GM20431 (cell line): ENCODE measurements around the gene RCOR1.
"Not testable (repeated sequence)": the region's sequence is repeated elsewhere in the genome, so short reads cannot be mapped to it uniquely, and the experiment has no call there.

Experiments used
- in situ Hi-C: fragments of 300-500 bp; cut with MseI, MboI; formaldehyde crosslinking; loops from one replicate; pipeline ENCODE4 v1.15.0; 2020; ENCODE audit warnings: low sequenced_read_pairs; ENCODE audit not compliant: unreplicated experiment

Gene RCOR1

GRCh38 chr14:102590667-102591099 is 1.8 kb upstream of the RCOR1 start:
- in situ Hi-C loops = no loop called here

DNA sequence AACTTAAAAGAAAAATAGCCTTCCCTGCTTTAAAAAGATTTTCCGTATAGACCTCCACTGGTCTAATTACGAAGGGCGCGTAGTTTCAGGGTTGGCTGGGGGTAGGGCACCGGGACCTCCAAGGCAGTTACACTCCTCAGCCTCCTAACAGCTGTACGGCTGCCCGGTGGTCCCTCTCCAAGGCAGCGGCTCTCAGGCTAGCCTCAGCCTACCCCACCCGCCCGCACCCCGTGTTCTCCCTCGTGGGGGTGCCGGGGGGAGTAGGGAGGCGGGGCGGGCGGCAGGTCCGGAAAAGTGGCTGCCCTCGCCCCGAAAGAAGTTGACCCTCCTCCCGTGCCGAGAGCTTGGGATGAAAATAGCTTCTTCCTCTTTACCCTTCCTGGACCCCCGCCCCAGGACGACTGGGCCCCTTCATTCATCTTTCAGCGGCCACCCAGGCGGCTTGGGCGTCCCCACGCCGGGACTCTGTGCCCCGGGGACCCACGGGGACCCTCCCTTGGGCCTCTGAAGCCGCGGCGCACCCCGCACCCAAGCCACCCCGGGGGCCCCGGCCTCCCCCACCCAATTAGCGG is 991 bp upstream of the RCOR1 start:
- in situ Hi-C loops = no loop called here

GRCh38 chr14:102592763-102593060 is 263 bp downstream of the RCOR1 start:
- in situ Hi-C loops = no loop called here

DNA sequence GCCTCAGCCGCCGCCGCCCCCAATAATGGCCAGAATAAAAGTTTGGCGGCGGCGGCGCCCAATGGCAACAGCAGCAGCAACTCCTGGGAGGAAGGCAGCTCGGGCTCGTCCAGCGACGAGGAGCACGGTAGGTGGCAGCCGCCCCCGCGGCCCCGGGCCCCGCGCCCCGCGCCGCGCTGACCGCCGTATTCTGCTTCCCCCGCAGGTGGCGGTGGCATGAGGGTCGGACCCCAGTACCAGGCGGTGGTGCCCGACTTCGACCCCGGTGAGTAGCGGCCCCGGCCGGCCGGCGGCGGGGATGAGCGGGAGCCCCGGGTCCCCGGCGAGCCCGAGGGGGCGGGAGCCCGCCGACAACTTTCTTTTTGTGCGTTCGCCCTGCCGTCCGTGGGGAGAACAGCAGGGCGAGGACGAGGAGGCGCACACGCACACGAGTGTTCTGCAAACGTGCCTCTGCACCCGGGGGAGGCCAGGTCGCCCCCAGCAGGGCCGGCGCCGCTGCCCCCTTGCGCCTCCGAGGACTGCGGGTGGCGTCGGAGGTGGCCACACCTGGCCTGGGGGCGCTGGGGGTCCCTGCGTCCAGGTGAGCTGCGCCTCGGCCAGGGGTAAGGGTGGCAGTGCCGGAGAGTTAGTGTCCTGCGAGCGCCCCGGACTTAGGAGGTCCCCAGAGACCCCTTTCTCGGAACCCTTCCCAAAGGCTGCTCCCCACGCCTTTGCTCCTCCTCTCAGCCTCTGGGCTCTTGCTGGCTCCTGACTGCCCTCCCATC is 794 bp downstream of the RCOR1 start:
- in situ Hi-C loops = no loop called here

DNA sequence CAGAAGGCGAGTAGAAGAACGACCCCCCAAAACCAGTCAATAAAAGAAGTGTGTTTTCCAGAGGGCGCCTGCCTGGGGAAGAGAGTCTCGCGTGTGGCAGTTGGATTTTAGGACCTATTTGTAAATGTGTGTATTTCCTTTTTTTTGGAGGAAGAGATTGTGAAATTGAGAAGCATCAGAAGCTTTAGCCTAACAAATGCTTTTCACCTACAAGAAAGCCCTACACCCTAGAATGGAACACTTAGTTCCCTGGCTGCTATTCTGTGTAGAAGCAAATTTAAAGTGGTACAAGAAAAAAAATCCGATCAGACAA is 1.3 kb downstream of the RCOR1 start:
- in situ Hi-C loops = no loop called here

DNA sequence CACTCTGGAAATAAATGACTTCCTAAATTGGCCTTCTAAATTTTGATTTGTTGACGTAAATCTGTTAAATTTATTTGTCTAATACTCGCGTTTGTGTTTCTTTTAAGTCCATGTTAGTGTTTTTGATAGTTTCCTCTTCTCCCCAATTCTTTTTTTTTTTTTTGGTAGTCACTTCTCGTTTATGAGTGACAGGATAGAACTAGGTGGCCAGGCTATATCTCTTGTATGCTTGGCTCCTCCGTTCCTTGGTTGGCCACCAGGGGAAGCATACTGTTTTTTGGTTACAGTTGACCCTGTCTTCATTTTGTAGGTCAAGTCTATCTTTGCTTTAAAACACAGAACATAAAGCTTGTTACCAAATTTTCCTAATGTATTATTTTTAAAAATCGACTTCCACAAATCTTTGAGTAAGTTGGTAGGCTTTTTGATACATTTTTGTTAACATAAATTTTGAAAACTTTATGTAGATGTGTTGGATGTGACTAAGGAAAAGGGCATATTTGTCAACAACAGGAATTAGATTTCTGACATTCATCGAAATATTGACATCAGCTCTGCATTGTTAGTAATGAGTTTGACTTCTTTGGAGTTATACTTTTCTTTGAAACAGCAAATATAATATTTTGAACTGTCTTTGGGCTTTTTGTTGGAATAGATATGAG is 2.2 kb downstream of the RCOR1 start:
- in situ Hi-C loops = no loop called here

DNA sequence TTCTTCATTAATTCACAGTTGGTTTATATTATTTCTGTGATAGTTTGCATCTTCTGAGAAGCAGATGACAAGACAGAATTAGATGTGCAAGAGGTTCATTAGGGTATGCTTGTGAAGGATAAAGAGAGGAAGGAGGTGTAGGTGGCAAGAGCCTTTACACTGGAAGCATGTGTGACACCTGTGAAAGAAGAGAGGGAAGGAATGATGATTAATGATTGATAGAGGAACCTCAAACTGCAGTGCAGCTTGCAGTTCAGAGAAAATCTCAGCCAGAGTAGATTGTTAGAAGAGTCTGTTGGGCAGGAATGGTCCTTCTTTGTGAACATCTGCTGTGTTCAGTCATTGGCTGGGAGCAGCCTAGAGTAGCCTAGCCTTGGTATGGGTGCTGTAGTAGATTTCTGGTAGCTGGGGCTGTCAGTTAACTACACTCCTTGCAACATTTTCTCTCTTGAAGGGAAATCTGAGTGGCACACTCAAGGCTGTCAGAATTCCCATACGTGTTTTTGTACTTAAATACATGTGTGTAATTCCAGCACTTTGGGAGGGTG is 9.0 kb downstream of the RCOR1 start:
- in situ Hi-C loops = no loop called here

DNA sequence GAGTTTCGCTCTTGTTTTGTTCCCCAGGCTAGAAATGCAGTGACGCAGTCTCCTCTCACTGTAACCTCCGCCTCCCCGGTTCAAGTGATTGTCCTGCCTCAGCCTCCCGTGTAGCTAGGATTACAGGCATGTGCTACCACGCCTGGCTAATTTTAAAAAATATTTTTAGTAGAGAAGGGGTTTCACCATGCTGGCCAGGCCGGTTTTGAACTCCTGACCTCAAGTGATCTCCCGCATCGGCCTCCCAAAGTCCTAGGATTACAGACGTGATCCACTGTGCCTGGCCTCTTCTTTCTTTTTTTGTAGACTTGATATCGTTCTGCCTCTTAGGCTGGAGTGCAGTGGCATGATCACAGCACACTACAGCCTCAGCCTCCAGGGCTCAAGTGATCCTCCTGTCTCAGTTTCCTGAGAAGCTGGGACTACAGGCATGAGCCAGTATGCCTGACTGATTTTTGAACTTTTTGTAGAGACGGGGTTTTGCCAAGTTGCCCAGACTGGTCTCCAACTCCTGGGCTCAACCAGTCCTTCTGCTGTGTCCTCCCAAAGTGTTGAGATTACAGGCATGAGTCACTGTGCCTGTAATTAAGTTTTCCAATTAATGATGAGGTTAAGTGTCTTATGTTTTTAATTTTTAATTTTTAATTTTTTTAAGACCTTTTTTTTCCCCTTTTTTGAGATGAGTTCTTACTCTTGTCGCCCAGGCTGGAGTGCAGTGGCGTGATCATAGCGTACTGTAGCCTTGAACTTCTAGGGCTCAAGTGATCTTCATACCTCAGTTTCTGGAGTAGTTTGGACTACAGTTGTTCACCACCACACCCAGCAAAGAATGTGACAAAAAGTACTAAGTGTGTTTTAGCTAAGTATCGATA is 10.2 kb downstream of the RCOR1 start:
- in situ Hi-C loops = no loop called here

- in situ Hi-C loops = no loop called here
These were observed 11.0 kb downstream of the RCOR1 start for GRCh38 chr14:102603293-102603907.

GRCh38 chr14:102604183-102604582 is 11.7 kb downstream of the RCOR1 start:
- in situ Hi-C loops = no loop called here

GRCh38 chr14:102605029-102605428 is 12.6 kb downstream of the RCOR1 start:
- in situ Hi-C loops = no loop called here

DNA sequence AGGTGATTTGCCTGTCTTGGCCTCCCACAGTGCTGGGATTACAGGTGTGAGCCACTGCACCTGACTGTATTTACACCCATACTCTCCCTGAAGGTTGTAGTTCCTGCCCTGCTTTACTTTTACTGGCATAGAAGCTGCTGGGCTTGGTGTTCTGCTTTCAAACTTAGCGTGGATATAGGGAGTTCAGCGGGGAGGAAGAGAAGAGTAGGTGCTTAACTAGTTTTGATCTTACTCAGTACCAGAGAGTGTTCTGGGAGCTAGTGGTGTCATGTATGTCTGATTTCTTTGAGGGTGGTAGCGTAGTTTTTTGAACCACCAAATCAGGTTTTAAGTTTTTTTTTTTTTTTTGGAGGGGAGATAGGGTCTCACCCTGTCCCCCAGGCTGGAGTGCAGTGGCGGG is 13.8 kb downstream of the RCOR1 start:
- in situ Hi-C loops = no loop called here

- in situ Hi-C loops = no loop called here
These were observed 15.6 kb downstream of the RCOR1 start for GRCh38 chr14:102608064-102608446.

DNA sequence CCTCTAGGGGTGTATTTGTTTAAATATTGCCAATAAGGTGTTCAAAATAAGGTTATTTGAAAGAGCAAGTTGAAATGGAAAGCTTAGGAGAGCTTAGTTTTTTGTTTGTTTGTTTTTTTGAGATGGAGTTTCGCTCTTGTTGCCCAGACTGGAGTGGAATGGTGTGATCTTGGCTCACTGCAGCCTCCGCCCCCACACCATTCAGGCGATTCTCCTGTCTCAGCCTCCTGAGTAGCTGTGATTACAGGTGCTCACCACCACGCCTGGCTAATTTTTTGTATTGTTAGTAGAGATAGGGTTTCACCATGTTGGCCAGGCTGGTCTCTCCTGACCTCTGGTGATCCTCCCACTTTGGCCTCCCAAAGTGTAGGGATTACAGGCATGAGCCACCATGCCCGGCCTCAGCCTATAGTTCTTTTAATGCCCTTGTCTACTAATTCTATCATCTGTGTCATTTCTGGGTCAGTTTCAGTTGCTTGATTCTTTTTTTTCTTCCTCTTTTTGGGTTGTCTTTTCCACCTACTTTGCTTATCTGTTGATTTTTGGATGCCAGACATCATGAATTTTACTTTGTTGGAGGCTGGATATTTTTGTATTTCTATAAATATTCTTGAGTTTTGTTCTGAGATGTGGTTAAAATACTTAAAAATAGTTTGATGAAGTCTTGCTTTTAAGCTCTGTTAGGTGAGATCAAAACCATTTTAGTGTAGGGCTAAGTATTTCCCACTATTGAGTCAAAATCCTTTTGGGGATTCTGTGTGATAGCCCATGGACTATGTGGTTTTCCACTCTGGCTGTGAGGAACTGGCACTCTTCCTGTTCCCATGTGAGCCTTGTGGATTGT is 18.7 kb downstream of the RCOR1 start:
- in situ Hi-C loops = no loop called here

DNA sequence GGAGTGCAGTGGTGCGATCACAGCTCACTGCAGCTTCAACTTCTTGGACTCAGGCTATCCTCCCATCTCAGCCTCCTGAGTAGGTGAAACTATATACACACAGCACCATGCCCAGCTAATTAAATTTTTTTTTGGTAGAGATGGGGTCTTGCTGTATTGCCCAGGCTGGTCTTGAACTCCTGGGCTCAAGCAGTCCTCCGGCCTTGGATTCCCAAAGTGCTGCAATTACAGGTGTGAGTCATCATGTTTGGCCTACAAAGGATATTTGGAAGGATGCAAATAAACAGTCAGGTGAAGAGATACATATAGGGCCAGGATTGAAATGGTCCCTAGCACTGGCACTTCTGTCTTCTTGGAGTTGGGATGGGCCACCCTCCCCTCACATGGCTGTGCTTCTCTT is 23.9 kb downstream of the RCOR1 start:
- in situ Hi-C loops = no loop called here

DNA sequence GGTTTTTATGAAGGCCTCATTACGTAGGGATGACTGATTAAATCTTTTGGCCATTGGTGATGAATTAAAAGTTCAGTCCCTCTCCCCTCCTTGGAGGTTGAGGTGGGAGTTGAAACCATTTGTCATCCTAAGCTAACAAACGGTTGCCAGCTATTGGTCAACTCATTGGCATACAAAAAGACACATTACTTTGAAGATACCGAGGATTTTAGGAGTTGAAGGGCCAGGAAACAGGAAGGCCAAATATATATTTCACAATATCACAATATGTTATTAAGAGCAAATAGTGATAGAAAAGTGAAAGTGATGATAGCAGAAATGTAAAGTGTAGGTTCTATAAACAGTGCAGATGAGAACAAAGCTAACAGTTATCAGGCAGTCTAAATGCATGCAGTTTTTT is 24.4 kb downstream of the RCOR1 start:
- in situ Hi-C loops = no loop called here

DNA sequence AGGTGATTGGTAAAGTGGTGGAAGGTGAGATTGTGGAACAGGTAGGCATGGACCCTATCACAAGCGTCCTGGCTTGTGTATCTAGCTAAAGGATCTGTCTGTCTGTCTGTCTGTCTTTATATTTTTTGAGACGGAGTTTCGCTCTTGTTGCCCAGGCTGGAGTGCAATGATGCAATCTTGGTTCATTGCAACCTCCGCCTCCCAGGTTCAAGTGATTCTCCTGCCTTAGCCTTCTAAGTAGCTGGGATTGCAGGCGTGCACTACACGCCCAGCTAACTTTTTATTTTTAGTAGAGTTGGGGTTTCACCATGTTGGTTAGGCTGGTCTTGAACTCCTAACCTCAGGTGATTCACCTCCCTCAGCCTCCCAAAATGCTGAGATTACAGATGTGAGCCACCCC is 26.6 kb downstream of the RCOR1 start:
- in situ Hi-C loops = not testable (repeated sequence)

GRCh38 chr14:102620413-102620812 is 28.0 kb downstream of the RCOR1 start:
- in situ Hi-C loops = no loop called here

- in situ Hi-C loops = no loop called here
These were observed 29.9 kb downstream of the RCOR1 start for GRCh38 chr14:102622262-102622885.
